Vagina (tissue), 2 donors: ENCODE measurements around the gene NAGPA.

Experiments
- POLR2A ChIP-seq, 2 donors: fragments of 450-650 bp; IDR thresholded peaks; one replicate each; pipeline ENCODE4 v1.6.1; 2017; ENCODE audit warnings: antibody characterized with exemption in 2 of 2, mild to moderate bottlenecking in 2 of 2, moderate library complexity in 2 of 2
- POLR2AphosphoS5 ChIP-seq, 2 donors: sonication (generic); formaldehyde crosslinking; IDR thresholded peaks; one replicate each; pipeline ENCODE4 v1.9.0; 2017; ENCODE audit warnings: antibody characterized with exemption in 2 of 2, mild to moderate bottlenecking in 2 of 2, low read depth in 1 of 2; ENCODE audit not compliant: insufficient read depth in 1 of 2
- TF ChIP-seq, protein P1 (sequence below), 3 experiments: fragments of 450-650 bp in 2 of 3; fragments of 200-600 bp in 1 of 3; sonication (generic) in 1 of 3; IDR thresholded peaks; one replicate each; pipeline ENCODE4 v1.5.1; 2017 to 2019; ENCODE audit warnings: antibody characterized with exemption in 3 of 3, mild to moderate bottlenecking in 2 of 3, moderate library complexity in 2 of 3

DNA sequence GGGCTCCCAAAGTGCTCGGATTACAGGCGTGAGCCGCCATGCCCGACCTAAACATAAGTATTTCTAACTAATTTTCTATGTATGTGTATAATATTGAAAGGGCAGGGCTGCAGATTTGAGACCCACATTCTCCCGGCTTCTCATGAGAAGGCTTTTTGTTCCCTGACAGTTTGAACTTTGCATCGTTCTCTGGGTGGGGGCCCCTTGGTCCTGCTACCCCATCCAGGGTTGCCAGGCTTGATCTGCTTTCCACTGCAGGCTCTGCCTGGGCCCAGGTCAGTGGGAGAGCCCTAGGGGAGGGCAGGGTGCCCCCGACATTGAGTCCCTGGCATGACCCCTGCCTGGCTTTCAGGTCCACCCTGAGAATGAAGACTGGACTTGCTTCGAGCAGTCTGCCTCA, 43.3 kb downstream of the NAGPA start:
- TF ChIP-seq, protein P1, sequence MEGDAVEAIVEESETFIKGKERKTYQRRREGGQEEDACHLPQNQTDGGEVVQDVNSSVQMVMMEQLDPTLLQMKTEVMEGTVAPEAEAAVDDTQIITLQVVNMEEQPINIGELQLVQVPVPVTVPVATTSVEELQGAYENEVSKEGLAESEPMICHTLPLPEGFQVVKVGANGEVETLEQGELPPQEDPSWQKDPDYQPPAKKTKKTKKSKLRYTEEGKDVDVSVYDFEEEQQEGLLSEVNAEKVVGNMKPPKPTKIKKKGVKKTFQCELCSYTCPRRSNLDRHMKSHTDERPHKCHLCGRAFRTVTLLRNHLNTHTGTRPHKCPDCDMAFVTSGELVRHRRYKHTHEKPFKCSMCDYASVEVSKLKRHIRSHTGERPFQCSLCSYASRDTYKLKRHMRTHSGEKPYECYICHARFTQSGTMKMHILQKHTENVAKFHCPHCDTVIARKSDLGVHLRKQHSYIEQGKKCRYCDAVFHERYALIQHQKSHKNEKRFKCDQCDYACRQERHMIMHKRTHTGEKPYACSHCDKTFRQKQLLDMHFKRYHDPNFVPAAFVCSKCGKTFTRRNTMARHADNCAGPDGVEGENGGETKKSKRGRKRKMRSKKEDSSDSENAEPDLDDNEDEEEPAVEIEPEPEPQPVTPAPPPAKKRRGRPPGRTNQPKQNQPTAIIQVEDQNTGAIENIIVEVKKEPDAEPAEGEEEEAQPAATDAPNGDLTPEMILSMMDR (IDR thresholded peaks at IDR 0.05), result no peak
- TF ChIP-seq POLR2AphosphoS5 (IDR thresholded peaks at IDR 0.05; ENCODE audit: insufficient read depth in 1 of 2, low read depth in 1 of 2) (no peak), POLR2A (IDR thresholded peaks at IDR 0.05) (no peak)
